Lower lobe of right lung (tissue), 2 donors: ENCODE results near the gene RNASE7. TPM values are rescaled to one million over a fixed set of nuclear protein-coding genes. Genes with fewer than 3 reads are reported as not detected.

ENCODE experiments used
- ATAC-seq, 2 donors: fragments of 200-7000 bp; cut with Tn5 transposase; one replicate each; pipeline ENCODE4 v1.9.1; 2020 to 2022; ENCODE audit warnings: mild to moderate bottlenecking in 2 of 2, moderate library complexity in 2 of 2
- DNase-seq: peaks from one replicate; pipeline ENCODE4 v3.0.0-alpha.2; 2020
- H3K27ac ChIP-seq: fragments of 200-600 bp; one replicate; pipeline ENCODE4 v1.8.0; 2022
- H3K27me3 ChIP-seq: fragments of 200-600 bp; one replicate; pipeline ENCODE4 v1.8.0; 2022; ENCODE audit warnings: low read depth
- H3K36me3 ChIP-seq: fragments of 200-600 bp; one replicate; pipeline ENCODE4 v1.8.0; 2022; ENCODE audit warnings: mild to moderate bottlenecking
- H3K4me1 ChIP-seq: fragments of 200-600 bp; one replicate; pipeline ENCODE4 v1.8.0; 2022
- H3K4me3 ChIP-seq: fragments of 200-600 bp; one replicate; pipeline ENCODE4 v1.8.0; 2022; ENCODE audit warnings: mild to moderate bottlenecking
- H3K9me3 ChIP-seq: fragments of 200-600 bp; one replicate; pipeline ENCODE4 v1.8.0; 2022
- CTCF ChIP-seq: fragments of 200-600 bp; IDR thresholded peaks from one replicate; pipeline ENCODE4 v1.8.0; 2022; ENCODE audit warnings: antibody characterized with exemption, mild to moderate bottlenecking
- intact Hi-C: fragments of 100-400 bp; cut with DNase I; formaldehyde crosslinking; loops from one replicate; pipeline ENCODE4 v1.11.0; 2022
- total RNA-seq: library from RNA; stranded (reverse); fragmentation: NEBNext Ultra II Directional; extraction: Animal tissue kit (Norgen Biotek cat#: 25700); gene quantifications from one replicate; pipeline ENCODE4 v1.2.1, GENCODE V29; 2021
- donor health status: DM: no; HTN: yes; CAD: no; lungs with severe emphysema.

RNASE7 gene
- total RNA-seq, 1 donor from 2014 or later, result not detected

GRCh38 chr14:21026988-21027315 lies 15.2 kb upstream of the RNASE7 start:
- intact Hi-C loops, result no loop called here
- Histone ChIP-seq H3K36me3 (peaks cover 3% of the 10 kb centered on the region), H3K27ac (peak overlapping the region; percentile 85), H3K4me3 (no peak overlapping the region), H3K27me3 (no peaks in the 10 kb centered on the region), H3K4me1 (peaks cover 11% of the 10 kb centered on the region), H3K9me3 (no peaks in the 10 kb centered on the region)
- ATAC-seq (no peak), DNase-seq (no peak)
- no peak for TF ChIP-seq CTCF

GRCh38 chr14:21029917-21030316 lies 12.2 kb upstream of the RNASE7 start, which contains the start of gene TPPP2:
TSS of gene TPPP2 (plus strand) at chr14:21030217. CDS start at chr14:21030582, 365 bp downstream.
- Histone ChIP-seq H3K9me3 (no peaks in the 10 kb centered on the region), H3K27ac (no peak within 1 kb of the TSS), H3K27me3 (no peaks in the 10 kb centered on the region), H3K4me1 (no peaks in the 10 kb centered on the region), H3K4me3 (no peak within 1 kb of the TSS), H3K36me3 (no peaks in the 10 kb centered on the region)
- intact Hi-C loops, result no loop called here
- no peak for TF ChIP-seq CTCF
- no peak for DNase-seq
- no peak for ATAC-seq

DNA sequence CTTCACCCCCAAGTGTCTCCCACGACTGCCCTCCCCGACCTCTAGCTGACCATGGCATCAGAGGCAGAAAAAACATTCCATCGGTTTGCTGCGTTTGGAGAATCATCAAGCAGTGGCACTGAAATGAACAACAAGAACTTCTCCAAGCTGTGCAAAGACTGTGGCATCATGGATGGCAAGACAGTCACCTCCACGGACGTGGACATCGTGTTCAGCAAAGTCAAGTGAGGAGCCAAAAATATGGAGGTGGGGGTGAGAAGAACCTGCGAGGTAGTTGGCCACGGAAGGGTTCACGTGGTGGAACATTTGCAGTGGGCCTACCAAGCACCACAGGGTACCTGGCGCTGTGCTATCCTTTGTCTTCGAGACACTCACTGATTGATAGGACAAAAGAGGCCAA lies 11.6 kb upstream of the RNASE7 start:
- H3K9me3 ChIP-seq, result no peaks in the 10 kb centered on the region
- H3K4me1 ChIP-seq, result no peaks in the 10 kb centered on the region
- intact Hi-C loops, result no loop called here
- ATAC-seq (no peak), DNase-seq (no peak)
- no peak overlapping the region for H3K27ac ChIP-seq
- no peak for TF ChIP-seq CTCF
- H3K27me3 ChIP-seq, result no peaks in the 10 kb centered on the region
- no peaks in the 10 kb centered on the region for H3K36me3 ChIP-seq
- H3K4me3 ChIP-seq, result no peak overlapping the region

- H3K36me3 ChIP-seq, result no peaks in the 10 kb centered on the region
- intact Hi-C loops, result no loop called here
- H3K27me3 ChIP-seq, result no peaks in the 10 kb centered on the region
- no peak for TF ChIP-seq CTCF
- H3K27ac ChIP-seq, result no peak overlapping the region
- H3K4me1 ChIP-seq, result no peaks in the 10 kb centered on the region
- no peaks in the 10 kb centered on the region for H3K9me3 ChIP-seq
- ATAC-seq (no peak), DNase-seq (no peak)
- H3K4me3 ChIP-seq, result no peak overlapping the region
Observed at GRCh38 chr14:21032326-21033132, 9.6 kb upstream of the RNASE7 start.

GRCh38 chr14:21033133-21033698 lies 8.9 kb upstream of the RNASE7 start:
- TF ChIP-seq CTCF, result no peak
- Histone ChIP-seq H3K4me3 (no peak overlapping the region), H3K4me1 (peaks cover 3% of the 10 kb centered on the region), H3K27ac (no peak overlapping the region), H3K9me3 (no peaks in the 10 kb centered on the region), H3K36me3 (no peaks in the 10 kb centered on the region), H3K27me3 (no peaks in the 10 kb centered on the region)
- ATAC-seq, result no peak
- intact Hi-C loops, result no loop called here
- no peak for DNase-seq
